ENCODE measurements around the gene CDKN2D. TPM values are rescaled to one million over a fixed set of nuclear protein-coding genes. Genes with fewer than 3 reads are reported as not detected.

CDKN2D gene
- total and polyA plus RNA-seq, 2 of the 8 experiments (the other 6 are each of a cell fraction or from before 2014, with no cell fraction given) = 3.0 to 4.0 TPM

- TF ChIP-seq EZH2 (IDR thresholded peaks at IDR 0.05; ENCODE audit: low read depth, low read length, severe bottlenecking) (no peak), POLR2AphosphoS5 (IDR thresholded peaks at IDR 0.05; ENCODE audit: low read depth, low read length) (no peak), YY1 (IDR thresholded peaks at IDR 0.05; ENCODE audit: low read depth, low read length) (no peak)
- H3K4ac ChIP-seq (replicated peaks; ENCODE audit: insufficient read length, low read depth, low read length) = no peak overlapping the region
- no peaks in the 10 kb centered on the region for H3K9me3 ChIP-seq (ENCODE audit: insufficient read depth in 2 of 2, low read depth in 1 of 2, low read length in 1 of 2)
- H3K4me2 ChIP-seq (ENCODE audit: insufficient read depth in 1 of 2, low read depth in 2 of 2, low read length in 2 of 2) = no peak overlapping the region; a peak in 1 of 4 replicates
- DNase-seq (ENCODE audit: low read depth in 1 of 2, low spot score in 2 of 2) = no peak
- H3K27ac ChIP-seq (ENCODE audit: low read depth, low read length) = no peak overlapping the region
- no peak overlapping the region for H2BK120ac ChIP-seq (replicated peaks; ENCODE audit: low read depth, low read length)
- H3K79me2 ChIP-seq (ENCODE audit: control insufficient read depth in 1 of 2, insufficient read depth in 2 of 2, low read length in 2 of 2) = peaks cover 0 to 9% of the 10 kb centered on the region in 2 experiments; a peak in 1 of 4 replicates
- H3K4me3 ChIP-seq (ENCODE audit: extremely low read depth in 1 of 4, insufficient read depth in 2 of 4, low read depth in 3 of 4, low read length in 4 of 4) = no peak overlapping the region
- no peak overlapping the region for H2AFZ ChIP-seq (ENCODE audit: low read length)
- 0 out of 2 replicates have a peak overlapping the region, but pooled peaks have one; percentile 40 for H2AK5ac ChIP-seq (ENCODE audit: low read depth, low read length)
- no peak overlapping the region for H2BK15ac ChIP-seq (ENCODE audit: low read length)
- CTCF ChIA-PET (ENCODE audit: partially characterized antibody) = interaction anchor here (0.9 to 2.6 kb wide), 7 partner anchors 8 to 88 kb away, joined by 3 to 14 read pairs (median 4); no protein-coding TSS in a partner anchor
- no peaks in the 10 kb centered on the region for H3K36me3 ChIP-seq (ENCODE audit: control insufficient read depth in 2 of 4, insufficient read depth in 4 of 4, low read length in 3 of 4)
- H4K5ac ChIP-seq (ENCODE audit: insufficient read length, low read depth, low read length) = no peak overlapping the region
- 0 out of 2 replicates have a peak overlapping the region, but pooled peaks have one; percentile 21 for H2BK5ac ChIP-seq (ENCODE audit: low read depth, low read length)
- H3K23me2 ChIP-seq (ENCODE audit: low read depth, low read length) = peaks cover 6% of the 10 kb centered on the region; the same call in 1 of the 2 replicates
- 90% methylated on average over 9 of the region's 9 CpGs; no CpG with 5 or more reads in 1 of the 2 experiments for WGBS, 2 experiments (ENCODE audit: extremely low coverage in 1 of 2, insufficient coverage in 1 of 2, insufficient read length in 1 of 2, insufficient replicate concordance in 2 of 2, low coverage in 1 of 2, low lambda C conversion rate in 2 of 2, missing lambda C conversion rate in 1 of 2)
- POLR2A ChIA-PET (ENCODE audit: partially characterized antibody) = interaction anchor here (1.7 to 4.4 kb wide), 8 partner anchors 8 to 51 kb away, joined by 6 to 26 read pairs (median 9); partner anchors contain the start of gene SLC44A2
- H3K79me1 ChIP-seq (ENCODE audit: low read depth, low read length) = peaks cover 6% of the 10 kb centered on the region
- no peaks in the 10 kb centered on the region for H3K27me3 ChIP-seq (replicated peaks in 1 of 4; ENCODE audit: control insufficient read depth in 3 of 4, extremely low read depth in 1 of 4, insufficient read depth in 3 of 4, low read length in 3 of 4)
- no peak overlapping the region for H2BK20ac ChIP-seq (ENCODE audit: low read length)
- H3K56ac ChIP-seq (replicated peaks; ENCODE audit: insufficient read length, low read depth, low read length) = no peak overlapping the region
- H3K18ac ChIP-seq (ENCODE audit: extremely low read depth, low read length) = no peak overlapping the region
- H4K20me1 ChIP-seq (replicated peaks in 1 of 2; ENCODE audit: control insufficient read depth in 1 of 2, insufficient read depth in 2 of 2, low read length in 2 of 2) = no peaks in the 10 kb centered on the region
- peak overlapping the region; percentile 53 for H4K8ac ChIP-seq (ENCODE audit: extremely low read depth, insufficient read depth, low read length)
- H3K4me1 ChIP-seq (replicated peaks in 1 of 4; ENCODE audit: control insufficient read depth in 3 of 4, insufficient read depth in 4 of 4, low read length in 3 of 4) = peaks cover 0 to 11% (median 7%) of the 10 kb centered on the region in 4 experiments; a peak in 6 of 7 replicates
- H4K91ac ChIP-seq (replicated peaks; ENCODE audit: insufficient read length, low read length) = no peak overlapping the region
- no peak overlapping the region; a peak in 1 of 7 replicates for H3K9ac ChIP-seq (replicated peaks in 1 of 4; ENCODE audit: extremely low read depth in 1 of 4, low read depth in 3 of 4, low read length in 3 of 4)
- no peak overlapping the region for H2BK12ac ChIP-seq (ENCODE audit: low read depth, low read length)
- FAIRE-seq = no peak
- no peak overlapping the region for H3K23ac ChIP-seq (ENCODE audit: insufficient read length)
- H3K14ac ChIP-seq (ENCODE audit: insufficient read length) = no peak overlapping the region
These were observed 35.7 kb upstream of the CDKN2D start for GRCh38 chr19:10604460-10604980.

All from H1 (cell line).